HL-60 (cell line): ENCODE measurements around the gene PACRG.

Source experiments
- DNase-seq, 2 experiments: peaks; one replicate each; pipeline ENCODE4 v3.0.0-alpha.2; 2010 to 2020; ENCODE audit warnings: low read depth in 1 of 2, low spot score in 1 of 2
- H3K27ac ChIP-seq: fragments of 250-450 bp; sonication (Bioruptor Pico); replicated peaks from 2 replicates; pipeline ENCODE4 v1.5.1; 2020; ENCODE audit warnings: mild to moderate bottlenecking, moderate library complexity
- H3K27me3 ChIP-seq: fragments of 250-450 bp; sonication (Bioruptor Pico); 2 replicates; pipeline ENCODE4 v1.5.1; 2021; ENCODE audit warnings: mild to moderate bottlenecking, moderate library complexity; ENCODE audit not compliant: insufficient read depth, poor library complexity, severe bottlenecking
- H3K4me3 ChIP-seq: replicated peaks from 2 replicates; pipeline ENCODE4 v1.5.1; 2011; ENCODE audit warnings: mild to moderate bottlenecking, control low read depth, low read length; ENCODE audit not compliant: insufficient read depth
- CTCF ChIP-seq: IDR thresholded peaks from one replicate; pipeline ENCODE4 v1.5.1; 2011; ENCODE audit warnings: low read length, control low read depth, inconsistent platforms; ENCODE audit not compliant: insufficient read depth
- GABPA ChIP-seq: IDR thresholded peaks from 2 replicates; pipeline ENCODE4 v1.6.1; 2012; ENCODE audit warnings: low read depth
- POLR2AphosphoS5 ChIP-seq: IDR thresholded peaks from 2 replicates; pipeline ENCODE4 v1.6.1; 2012; ENCODE audit warnings: low read depth
- REST ChIP-seq: IDR thresholded peaks from 2 replicates; pipeline ENCODE4 v1.6.1; 2012; ENCODE audit warnings: low read depth; ENCODE audit not compliant: insufficient replicate concordance
- SPI1 ChIP-seq: IDR thresholded peaks from 2 replicates; pipeline ENCODE4 v1.6.1; 2012; ENCODE audit warnings: low read depth, mild to moderate bottlenecking, borderline replicate concordance

Gene PACRG

DNA sequence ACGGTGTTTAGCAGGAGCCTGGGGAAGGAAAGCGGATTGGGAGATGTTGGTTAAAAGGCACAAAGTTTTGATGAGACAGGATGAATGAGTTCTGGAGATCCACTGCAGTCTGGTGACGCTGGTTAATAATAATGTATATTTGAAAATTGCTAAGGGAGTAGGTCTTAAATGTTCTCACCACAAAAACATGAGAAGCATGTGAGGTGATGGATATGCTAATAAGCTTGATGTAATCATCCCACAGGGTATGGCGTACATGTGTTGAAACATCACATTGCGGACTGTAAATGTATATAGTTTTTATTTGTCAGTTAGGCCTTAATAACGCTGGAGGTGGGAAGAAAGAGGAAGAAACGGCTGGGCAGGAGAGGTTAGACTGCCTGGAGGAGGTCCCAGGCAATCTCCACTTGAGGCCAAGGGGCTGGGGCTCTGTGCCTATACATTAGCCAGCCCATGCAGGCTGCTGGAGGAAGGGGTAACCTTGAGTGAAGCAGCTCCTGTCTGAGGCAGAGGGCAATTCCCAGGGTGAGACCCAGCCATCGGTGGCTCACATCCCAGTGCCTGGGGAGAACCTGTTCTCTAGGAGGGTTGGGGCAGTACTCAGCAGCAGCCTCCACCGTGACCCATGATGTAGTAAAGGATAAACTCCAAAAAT is 498.5 kb downstream of the PACRG start:
- H3K27ac ChIP-seq: no peak overlapping the region
- TF ChIP-seq CTCF: no peak
- TF ChIP-seq SPI1: no peak
- no peak for TF ChIP-seq POLR2AphosphoS5
- no peak for TF ChIP-seq GABPA
- no peak for TF ChIP-seq REST
- no peaks in the 10 kb centered on the region for H3K27me3 ChIP-seq
- DNase-seq: peak in 1 of 2 experiments; percentile 11
- no peak overlapping the region for H3K4me3 ChIP-seq

DNA sequence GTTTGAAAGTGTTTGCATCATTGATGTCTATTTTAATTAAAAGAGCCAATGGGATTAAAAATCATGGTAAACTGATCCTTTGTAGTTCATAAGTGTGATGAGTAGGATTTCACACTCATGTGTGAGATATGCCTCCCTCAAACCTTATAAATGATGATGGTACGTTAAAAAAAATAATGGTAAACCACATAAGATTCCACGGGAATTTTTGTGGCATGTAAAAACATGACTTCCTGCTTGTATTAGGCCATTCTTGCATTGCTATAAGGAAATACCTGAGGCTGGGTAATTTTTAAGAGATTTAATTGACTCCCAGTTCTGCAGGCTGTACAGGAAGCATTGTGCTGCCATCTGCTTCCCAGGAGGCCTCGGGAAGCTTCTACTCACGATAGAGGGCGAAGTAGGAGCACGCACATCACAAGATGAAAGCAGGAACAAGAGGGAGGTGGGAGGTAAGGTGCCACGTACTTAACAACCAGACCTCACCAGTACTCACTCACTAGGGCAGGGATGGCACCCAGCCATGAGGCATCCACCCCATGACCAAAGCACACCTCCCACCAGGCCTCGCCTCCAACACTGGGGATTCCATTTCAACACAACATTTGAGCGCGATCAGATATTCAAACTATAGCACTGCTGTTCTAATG is 499.2 kb downstream of the PACRG start:
- no peak for TF ChIP-seq SPI1
- TF ChIP-seq GABPA: no peak
- TF ChIP-seq POLR2AphosphoS5: no peak
- TF ChIP-seq CTCF: no peak
- no peak overlapping the region for H3K27ac ChIP-seq

DNA sequence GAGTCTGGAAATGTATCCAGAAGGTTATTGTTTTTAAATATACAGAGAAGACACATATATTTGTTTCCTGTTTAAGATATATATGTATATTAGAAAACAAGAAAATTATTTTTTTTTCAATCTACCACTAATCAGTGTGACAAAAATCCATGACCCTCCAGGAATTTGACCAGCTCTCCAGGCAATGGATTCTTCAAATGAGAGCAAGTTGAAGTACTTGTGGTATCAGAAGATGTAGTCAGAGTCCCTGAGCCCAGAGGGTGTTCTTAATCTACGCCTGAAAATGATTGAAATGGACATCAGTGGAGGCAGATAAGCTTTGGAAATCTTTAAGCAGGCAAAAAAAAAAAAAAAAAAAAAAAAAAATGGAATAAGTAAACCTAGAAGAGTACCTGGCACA is 500.3 kb downstream of the PACRG start:
- DNase-seq: no peak
- H3K27me3 ChIP-seq: no peaks in the 10 kb centered on the region
- H3K27ac ChIP-seq: no peak overlapping the region
- TF ChIP-seq CTCF (no peak), REST (no peak), GABPA (no peak), POLR2AphosphoS5 (no peak), SPI1 (no peak)
- H3K4me3 ChIP-seq: no peak overlapping the region

More for the DNA sequence above, 499.2 kb downstream of the PACRG start:
- H3K27me3 ChIP-seq: no peaks in the 10 kb centered on the region
- no peak overlapping the region for H3K4me3 ChIP-seq
- DNase-seq: no peak
